Measurements from ENCODE around the gene NMRK2.
A peak's percentile ranks its signal among the peaks of the same experiment; 100 is the strongest.

The NMRK2 gene

GRCh38 chr19:3979289-3979673 is 46.4 kb downstream of the NMRK2 start:
- no peak for TF ChIP-seq ZFX (IDR thresholded peaks at IDR 0.05)
- TF ChIP-seq CTCF (conservative IDR thresholded peaks at IDR 0.05), result no peak
- no peak overlapping the region for H3K27ac ChIP-seq

- H3K27ac ChIP-seq, result no peak overlapping the region
- TF ChIP-seq ZFX (IDR thresholded peaks at IDR 0.05) (no peak), CTCF (conservative IDR thresholded peaks at IDR 0.05) (no peak)
Observed at GRCh38 chr19:3979674-3980352, 46.9 kb downstream of the NMRK2 start.

GRCh38 chr19:3980353-3981251 is 47.7 kb downstream of the NMRK2 start:
- no peak overlapping the region for H3K27ac ChIP-seq
- TF ChIP-seq ZFX (IDR thresholded peaks at IDR 0.05), result no peak
- TF ChIP-seq CTCF (conservative IDR thresholded peaks at IDR 0.05), result no peak

- TF ChIP-seq ZFX (IDR thresholded peaks at IDR 0.05) (no peak), CTCF (conservative IDR thresholded peaks at IDR 0.05) (no peak)
- no peak overlapping the region for H3K27ac ChIP-seq
Observed at GRCh38 chr19:3981373-3981735, 48.5 kb downstream of the NMRK2 start.

- TF ChIP-seq ZFX (IDR thresholded peaks at IDR 0.05), result no peak
- no peak for TF ChIP-seq CTCF (conservative IDR thresholded peaks at IDR 0.05)
- H3K27ac ChIP-seq, result peak overlapping the region; percentile 98
Observed at GRCh38 chr19:3981736-3982681, 49.1 kb downstream of the NMRK2 start.

GRCh38 chr19:3982701-3983541 is 50.1 kb downstream of the NMRK2 start:
- peak overlapping the region; percentile 98 for H3K27ac ChIP-seq
- TF ChIP-seq ZFX (IDR thresholded peaks at IDR 0.05), result no peak
- no peak for TF ChIP-seq CTCF (conservative IDR thresholded peaks at IDR 0.05)

Measured in C4-2B (cell line).